Measurements from ENCODE around the gene ECE1. TPM values are rescaled to one million over a fixed set of nuclear protein-coding genes. Genes with fewer than 3 reads are reported as not detected.

ECE1 gene
- total and polyA plus RNA-seq, 2 experiments from 2014 or later, result 82.3 to 100 TPM

DNA sequence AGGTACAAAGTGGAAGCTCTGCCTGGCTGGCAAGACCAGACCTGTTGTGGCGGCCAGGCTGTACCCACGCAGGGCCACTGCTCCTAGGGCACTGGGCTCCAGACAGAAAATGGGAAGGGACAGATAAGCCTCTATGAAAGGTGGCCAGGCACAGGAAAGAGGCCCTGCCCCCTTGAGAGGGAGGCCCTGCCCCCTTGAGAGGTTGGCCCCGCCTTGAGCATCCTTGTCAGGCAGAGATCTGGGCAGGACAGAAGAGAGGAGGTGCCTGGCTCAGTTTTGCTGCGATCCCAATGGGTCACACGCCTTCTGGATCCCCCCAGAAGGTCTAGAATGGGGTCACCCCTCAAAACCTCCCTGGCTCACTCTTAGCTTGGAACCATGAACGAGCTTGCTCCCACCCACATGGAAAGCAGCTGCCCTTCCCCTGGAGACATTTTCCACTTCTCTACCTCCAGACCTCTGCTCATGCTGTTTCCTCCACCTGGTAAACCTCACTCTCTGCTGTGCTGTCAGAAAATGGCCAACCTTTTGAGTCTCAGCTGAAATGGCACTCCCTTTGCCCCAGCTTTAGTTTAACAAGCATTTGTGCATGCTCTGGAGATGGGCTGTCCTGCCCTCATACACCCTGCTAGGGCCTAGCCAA lies 17.5 kb upstream of the ECE1 start:
- DNase-seq, result no peak
- Histone ChIP-seq H3K79me2 (ENCODE audit: insufficient read depth) (peaks cover 50% of the 10 kb centered on the region), H3K27me3 (replicated peaks; ENCODE audit: insufficient read depth) (no peaks in the 10 kb centered on the region), H4K20me1 (ENCODE audit: insufficient read depth) (no peaks in the 10 kb centered on the region), H2AFZ (no peak overlapping the region), H3K9ac (no peak overlapping the region), H3K9me3 (ENCODE audit: low read depth) (no peaks in the 10 kb centered on the region), H3K4me2 (ENCODE audit: unreplicated experiment) (no peak overlapping the region), H3F3A (ENCODE audit: insufficient read depth) (peaks cover 39% of the 10 kb centered on the region), H3K36me3 (ENCODE audit: low read depth) (no peaks in the 10 kb centered on the region), H3K4me3 (no peak overlapping the region), H3K9me2 (ENCODE audit: insufficient read depth) (no peaks in the 10 kb centered on the region), H3K27ac (no peak overlapping the region), H3K4me1 (ENCODE audit: insufficient read depth) (peaks cover 48% of the 10 kb centered on the region)
- TF ChIP-seq EZH2phosphoT487 (IDR thresholded peaks at IDR 0.05; ENCODE audit: insufficient read depth, low read depth) (no peak), EZH2 (IDR thresholded peaks at IDR 0.05; ENCODE audit: insufficient read depth, poor library complexity, severe bottlenecking) (no peak)
- 77 to 80% methylated on average over 6 of the region's 6 CpGs for WGBS, 2 experiments (ENCODE audit: low coverage in 1 of 2, low lambda C conversion rate in 2 of 2, missing lambda C conversion rate in 2 of 2)
- in situ Hi-C loops (cut with MboI), result no loop called here

DNA sequence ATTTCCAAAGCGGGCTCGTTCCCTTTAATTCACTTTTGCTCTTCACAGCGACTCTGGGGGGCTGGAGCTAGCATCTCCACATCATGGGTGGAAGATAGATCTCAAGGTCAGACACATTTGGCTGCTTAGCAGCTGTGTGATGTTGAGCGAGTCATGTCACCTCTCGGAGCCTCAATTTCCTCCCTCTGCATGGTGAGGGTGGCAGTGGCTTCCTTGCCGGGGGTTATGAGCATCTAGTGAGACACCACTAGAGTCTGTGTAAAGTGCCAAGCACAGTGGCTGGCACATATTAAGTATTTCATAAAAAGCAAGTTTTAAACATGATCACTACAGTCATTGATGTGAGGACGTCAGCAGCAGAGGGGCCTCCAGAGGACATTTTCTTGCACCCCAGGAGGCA lies 16.9 kb upstream of the ECE1 start:
- Histone ChIP-seq H3K4me2 (ENCODE audit: unreplicated experiment) (no peak overlapping the region), H4K20me1 (ENCODE audit: insufficient read depth) (no peaks in the 10 kb centered on the region), H3K36me3 (ENCODE audit: low read depth) (no peaks in the 10 kb centered on the region), H3K9ac (no peak overlapping the region), H2AFZ (no peak overlapping the region), H3K4me1 (ENCODE audit: insufficient read depth) (peaks cover 53% of the 10 kb centered on the region), H3K9me2 (ENCODE audit: insufficient read depth) (no peaks in the 10 kb centered on the region), H3F3A (ENCODE audit: insufficient read depth) (peaks cover 36% of the 10 kb centered on the region), H3K79me2 (ENCODE audit: insufficient read depth) (peaks cover 56% of the 10 kb centered on the region), H3K9me3 (ENCODE audit: low read depth) (no peaks in the 10 kb centered on the region), H3K27me3 (replicated peaks; ENCODE audit: insufficient read depth) (no peaks in the 10 kb centered on the region), H3K4me3 (no peak overlapping the region), H3K27ac (no peak overlapping the region)
- WGBS, 2 experiments (ENCODE audit: low coverage in 1 of 2, low lambda C conversion rate in 2 of 2, missing lambda C conversion rate in 2 of 2), result 74 to 76% methylated on average over 7 of the region's 7 CpGs
- no peak for DNase-seq
- in situ Hi-C loops (cut with MboI), result no loop called here
- TF ChIP-seq EZH2 (IDR thresholded peaks at IDR 0.05; ENCODE audit: insufficient read depth, poor library complexity, severe bottlenecking) (no peak), EZH2phosphoT487 (IDR thresholded peaks at IDR 0.05; ENCODE audit: insufficient read depth, low read depth) (no peak)

DNA sequence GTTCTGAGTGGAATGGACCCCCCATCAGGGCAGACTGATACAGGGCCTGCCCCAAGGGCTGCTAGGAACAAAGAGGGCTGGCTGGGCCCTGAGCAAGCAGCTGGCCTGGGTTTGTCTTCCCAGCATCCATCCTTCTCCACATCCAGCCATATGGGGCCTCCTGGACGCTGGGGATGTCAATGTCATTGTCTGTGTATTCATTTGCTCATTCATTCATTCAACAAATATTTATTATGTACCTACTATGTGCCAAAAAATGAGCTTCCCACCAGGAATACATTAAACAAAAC lies 15.6 kb upstream of the ECE1 start:
- Histone ChIP-seq H3K27ac (no peak overlapping the region), H3K4me3 (no peak overlapping the region), H3K27me3 (replicated peaks; ENCODE audit: insufficient read depth) (no peaks in the 10 kb centered on the region), H3K4me2 (ENCODE audit: unreplicated experiment) (no peak overlapping the region), H3K9me2 (ENCODE audit: insufficient read depth) (no peaks in the 10 kb centered on the region), H3K9ac (no peak overlapping the region), H4K20me1 (ENCODE audit: insufficient read depth) (no peaks in the 10 kb centered on the region), H3K36me3 (ENCODE audit: low read depth) (no peaks in the 10 kb centered on the region), H3F3A (ENCODE audit: insufficient read depth) (peaks cover 36% of the 10 kb centered on the region), H2AFZ (no peak overlapping the region), H3K79me2 (ENCODE audit: insufficient read depth) (peaks cover 64% of the 10 kb centered on the region), H3K9me3 (ENCODE audit: low read depth) (no peaks in the 10 kb centered on the region), H3K4me1 (ENCODE audit: insufficient read depth) (peaks cover 47% of the 10 kb centered on the region)
- TF ChIP-seq EZH2phosphoT487 (IDR thresholded peaks at IDR 0.05; ENCODE audit: insufficient read depth, low read depth) (no peak), EZH2 (IDR thresholded peaks at IDR 0.05; ENCODE audit: insufficient read depth, poor library complexity, severe bottlenecking) (no peak)
- in situ Hi-C loops (cut with MboI), result no loop called here
- 63 to 68% methylated on average over 1 of the region's 1 CpG for WGBS, 2 experiments (ENCODE audit: low coverage in 1 of 2, low lambda C conversion rate in 2 of 2, missing lambda C conversion rate in 2 of 2)
- DNase-seq, result no peak

DNA sequence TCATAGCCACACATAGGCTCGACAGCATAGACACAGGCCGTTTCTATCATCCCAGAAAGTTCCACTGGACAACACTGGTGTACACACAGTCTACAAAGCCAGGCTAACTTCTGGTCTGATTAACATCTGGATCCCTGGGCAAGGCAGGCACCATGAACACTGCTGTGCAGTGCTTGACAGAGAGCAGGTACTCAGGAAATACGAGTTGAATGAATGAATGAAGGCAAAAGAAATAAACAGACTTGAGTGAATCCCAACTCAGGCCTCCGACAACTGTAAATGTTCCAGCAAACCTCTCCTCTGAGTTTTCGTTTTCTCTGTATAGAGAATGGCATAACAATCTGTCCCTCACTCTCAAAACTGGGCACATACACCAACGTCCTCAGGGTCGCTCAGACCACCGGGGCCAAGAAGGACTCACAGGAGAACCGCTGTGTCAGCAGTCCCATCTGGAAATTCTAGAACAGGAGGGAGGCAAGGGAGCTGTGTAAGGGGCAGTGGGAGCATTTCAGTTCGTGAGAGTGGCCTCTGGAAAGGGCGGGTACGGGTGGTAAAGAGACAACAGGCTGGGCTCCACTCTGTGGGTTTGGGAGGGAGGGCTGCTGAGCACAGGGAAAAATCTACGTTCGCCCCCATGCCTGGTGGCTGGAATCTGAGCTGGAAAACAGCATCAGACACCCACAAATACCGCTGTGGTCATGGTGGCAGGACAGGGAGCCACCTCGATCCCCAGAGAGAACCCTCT lies 15.1 kb upstream of the ECE1 start:
- Histone ChIP-seq H4K20me1 (ENCODE audit: insufficient read depth) (no peaks in the 10 kb centered on the region), H3K27ac (no peak overlapping the region)
- in situ Hi-C loops (cut with MboI), result no loop called here

More for the DNA sequence above, 15.1 kb upstream of the ECE1 start:
- peaks cover 36% of the 10 kb centered on the region for H3F3A ChIP-seq (ENCODE audit: insufficient read depth)
- H2AFZ ChIP-seq, result no peak overlapping the region
- H3K9me3 ChIP-seq (ENCODE audit: low read depth), result no peaks in the 10 kb centered on the region
- no peak overlapping the region for H3K9ac ChIP-seq
- H3K4me1 ChIP-seq (ENCODE audit: insufficient read depth), result peaks cover 47% of the 10 kb centered on the region
- DNase-seq, result no peak
- WGBS, 2 experiments (ENCODE audit: low coverage in 1 of 2, low lambda C conversion rate in 2 of 2, missing lambda C conversion rate in 2 of 2), result 47 to 48% methylated on average over 16 of the region's 16 CpGs
- H3K9me2 ChIP-seq (ENCODE audit: insufficient read depth), result no peaks in the 10 kb centered on the region
- peaks cover 69% of the 10 kb centered on the region for H3K79me2 ChIP-seq (ENCODE audit: insufficient read depth)
- H3K36me3 ChIP-seq (ENCODE audit: low read depth), result no peaks in the 10 kb centered on the region
- TF ChIP-seq EZH2phosphoT487 (IDR thresholded peaks at IDR 0.05; ENCODE audit: insufficient read depth, low read depth) (no peak), EZH2 (IDR thresholded peaks at IDR 0.05; ENCODE audit: insufficient read depth, poor library complexity, severe bottlenecking) (no peak)
- no peak overlapping the region for H3K4me2 ChIP-seq (ENCODE audit: unreplicated experiment)
- no peak overlapping the region for H3K4me3 ChIP-seq
- no peaks in the 10 kb centered on the region for H3K27me3 ChIP-seq (replicated peaks; ENCODE audit: insufficient read depth)
